Measurements from ENCODE around the gene SLC15A3. TPM values are rescaled to one million over a fixed set of nuclear protein-coding genes. Genes with fewer than 3 reads are reported as not detected.
A peak's percentile ranks its signal among the peaks of the same experiment; 100 is the strongest.

Gene SLC15A3
- total and polyA plus RNA-seq, 7 donors: 7.2 to 14.6 (median 8.2) TPM

- no peak for TF ChIP-seq CTCF (IDR thresholded peaks at IDR 0.05)
- H3K4me3 ChIP-seq: no peak overlapping the region
- H3K4me1 ChIP-seq: no peaks in the 10 kb centered on the region
- 84 to 87% (median 86%) methylated on average over 7 of the region's 7 CpGs for WGBS, 3 donors
- intact Hi-C loops (cut with DNase I): no loop called here
- H3K36me3 ChIP-seq (ENCODE audit: insufficient read depth in 1 of 2, low read depth in 1 of 2): peaks cover 0 to 9% of the 10 kb centered on the region in 2 donors
- H3K27ac ChIP-seq: no peak overlapping the region
- H3K9me3 ChIP-seq: no peaks in the 10 kb centered on the region
- DNase-seq: no peak
- no peaks in the 10 kb centered on the region for H3K27me3 ChIP-seq (ENCODE audit: insufficient read depth in 3 of 3, low read length in 2 of 3)
- no peak for ATAC-seq
These were observed 12.7 kb downstream of the SLC15A3 start for GRCh38 chr11:60939301-60939700.

- Histone ChIP-seq H3K4me3 (no peak overlapping the region), H3K9me3 (no peaks in the 10 kb centered on the region), H3K27ac (no peak overlapping the region), H3K36me3 (ENCODE audit: insufficient read depth in 1 of 2, low read depth in 1 of 2) (peaks cover 0 to 9% of the 10 kb centered on the region in 2 donors), H3K4me1 (no peaks in the 10 kb centered on the region), H3K27me3 (ENCODE audit: insufficient read depth in 3 of 3, low read length in 2 of 3) (no peaks in the 10 kb centered on the region)
- DNase-seq (no peak), ATAC-seq (no peak)
- TF ChIP-seq CTCF (IDR thresholded peaks at IDR 0.05): no peak
- intact Hi-C loops (cut with DNase I): no loop called here
- 81 to 82% (median 82%) methylated on average over 9 of the region's 9 CpGs for WGBS, 3 donors
These were observed 13.5 kb downstream of the SLC15A3 start for GRCh38 chr11:60938500-60938899.

- Histone ChIP-seq H3K9me3 (no peaks in the 10 kb centered on the region), H3K27me3 (ENCODE audit: insufficient read depth in 3 of 3, low read length in 2 of 3) (no peaks in the 10 kb centered on the region), H3K4me1 (no peaks in the 10 kb centered on the region), H3K27ac (no peak overlapping the region), H3K36me3 (ENCODE audit: insufficient read depth in 1 of 2, low read depth in 1 of 2) (peaks cover 0 to 9% of the 10 kb centered on the region in 2 donors), H3K4me3 (no peak overlapping the region)
- no peak for ATAC-seq
- intact Hi-C loops (cut with DNase I): no loop called here
- WGBS, 3 donors: 89 to 98% (median 93%) methylated on average over 6 to 8 of the region's 8 CpGs
- no peak for TF ChIP-seq CTCF (IDR thresholded peaks at IDR 0.05)
- DNase-seq: no peak
These were observed 14.2 kb downstream of the SLC15A3 start for GRCh38 chr11:60937811-60938210.

GRCh38 chr11:60937144-60937527 lies 14.8 kb downstream of the SLC15A3 start:
- Histone ChIP-seq H3K9me3 (no peaks in the 10 kb centered on the region), H3K27me3 (ENCODE audit: insufficient read depth in 3 of 3, low read length in 2 of 3) (no peaks in the 10 kb centered on the region), H3K36me3 (ENCODE audit: insufficient read depth in 1 of 2, low read depth in 1 of 2) (peaks cover 0 to 9% of the 10 kb centered on the region in 2 donors), H3K4me3 (no peak overlapping the region), H3K4me1 (no peaks in the 10 kb centered on the region), H3K27ac (peak overlapping the region; percentile 34)
- TF ChIP-seq CTCF (IDR thresholded peaks at IDR 0.05): no peak
- ATAC-seq (peak in 2 of 4 donors; percentile 36 to 70), DNase-seq (peak in 1 of 2 donors; percentile 71)
- 37 to 42% (median 40%) methylated on average over 12 of the region's 12 CpGs for WGBS, 3 donors
- intact Hi-C loops (cut with DNase I): no loop called here

GRCh38 chr11:60936467-60937143 lies 15.4 kb downstream of the SLC15A3 start:
- no peak for TF ChIP-seq CTCF (IDR thresholded peaks at IDR 0.05)
- Histone ChIP-seq H3K36me3 (ENCODE audit: insufficient read depth in 1 of 2, low read depth in 1 of 2) (peaks cover 0 to 4% of the 10 kb centered on the region in 2 donors), H3K4me1 (no peaks in the 10 kb centered on the region), H3K27ac (peak overlapping the region; percentile 34), H3K4me3 (no peak overlapping the region), H3K27me3 (ENCODE audit: insufficient read depth in 3 of 3, low read length in 2 of 3) (no peaks in the 10 kb centered on the region), H3K9me3 (no peaks in the 10 kb centered on the region)
- no peak for ATAC-seq
- WGBS, 3 donors: 81 to 83% (median 82%) methylated on average over 16 to 18 of the region's 18 CpGs
- DNase-seq: no peak
- intact Hi-C loops (cut with DNase I): no loop called here
